ENCODE data around the gene RPP14. TPM values are rescaled to one million over a fixed set of nuclear protein-coding genes. Genes with fewer than 3 reads are reported as not detected.
A peak's percentile ranks its signal among the peaks of the same experiment; 100 is the strongest.
"Not testable (repeated sequence)": the region's sequence is repeated elsewhere in the genome, so short reads cannot be mapped to it uniquely, and the experiment has no call there.

The RPP14 gene
- total and polyA plus RNA-seq, 2 of the 4 experiments (the other 2 are of a cell fraction) = 6.6 to 7.8 TPM

- H3K79me1 ChIP-seq (ENCODE audit: low read depth in 1 of 2, low read length in 2 of 2) = no peaks in the 10 kb centered on the region
- H3K18ac ChIP-seq (ENCODE audit: low read depth, low read length) = peak overlapping the region; percentile 41; the same call in 1 of the 2 replicates
- H2AK9ac ChIP-seq (replicated peaks; ENCODE audit: low read depth, low read length, poor library complexity) = no peak overlapping the region
- dilution Hi-C loops (cut with HindIII; ENCODE audit: low sequenced_read_pairs, unreplicated experiment) = no loop called here
- H2BK120ac ChIP-seq (ENCODE audit: low read depth, low read length) = peak overlapping the region; percentile 64; the same call in 1 of the 2 replicates
- CTCF ChIA-PET = interaction anchor here (0.5 to 0.8 kb wide), 2 partner anchors 33 to 71 kb away, joined by 3 to 4 read pairs; partner anchors contain the start of genes HTD2 and RPP14
- ATAC-seq (ENCODE audit: low read depth) = no peak
- H4K91ac ChIP-seq (ENCODE audit: insufficient read depth, low read depth, low read length) = no peak overlapping the region
- no peaks in the 10 kb centered on the region for H3K9me3 ChIP-seq (ENCODE audit: control insufficient read depth, insufficient read depth, low read length)
- H3K9ac ChIP-seq (ENCODE audit: low read depth, low read length) = no peak overlapping the region
- peaks cover 11% of the 10 kb centered on the region for H3K9me1 ChIP-seq (ENCODE audit: insufficient read depth, low read length)
- H3K56ac ChIP-seq (ENCODE audit: extremely low read depth, insufficient read depth, low read length) = no peak overlapping the region
- H2AK5ac ChIP-seq (ENCODE audit: low read depth, low read length) = no peak overlapping the region; the same call in 1 of the 2 replicates
- H3K4me3 ChIP-seq (ENCODE audit: insufficient read depth, low read depth, low read length) = no peak overlapping the region
- no peak overlapping the region for H3K23ac ChIP-seq (ENCODE audit: low read depth, low read length)
- POLR2A ChIA-PET (ENCODE audit: unreplicated experiment) = interaction anchor here (0.7 kb wide), 1 partner anchor 33 kb away, joined by 3 read pairs; the partner anchor contains the start of genes HTD2 and RPP14
- H2BK20ac ChIP-seq (ENCODE audit: low read depth, low read length) = peak overlapping the region; percentile 80; the same call in 1 of the 2 replicates
- H2BK5ac ChIP-seq (ENCODE audit: low read depth, low read length, poor library complexity, severe bottlenecking) = peak overlapping the region; percentile 98
- BruUV-seq (replicated peaks) = no TSS peak
- peak overlapping the region; percentile 28; the same call in 1 of the 2 replicates for H3K4ac ChIP-seq (ENCODE audit: low read depth, low read length)
- H3K27me3 ChIP-seq (ENCODE audit: control insufficient read depth, insufficient read depth, low read length) = no peaks in the 10 kb centered on the region
- H2AFZ ChIP-seq (replicated peaks; ENCODE audit: low read length, poor library complexity) = no peak overlapping the region
- no peak overlapping the region for H3K14ac ChIP-seq (replicated peaks; ENCODE audit: low read depth, low read length)
- peaks cover 8% of the 10 kb centered on the region for H3K4me1 ChIP-seq (ENCODE audit: control insufficient read depth, insufficient read depth, low read length)
- no peak overlapping the region for H4K5ac ChIP-seq (ENCODE audit: low read depth, low read length)
- H3K36me3 ChIP-seq (ENCODE audit: control insufficient read depth, insufficient read depth, low read length) = peaks cover 3% of the 10 kb centered on the region
- no peak for TF ChIP-seq NFE2L2 (IDR thresholded peaks at IDR 0.05; ENCODE audit: low read depth, low read length)
- no peak for TF ChIP-seq USF2 (IDR thresholded peaks at IDR 0.05; ENCODE audit: low read depth, low read length)
- no peak for TF ChIP-seq MAFK (IDR thresholded peaks at IDR 0.05; ENCODE audit: low read depth, low read length)
- no peak for TF ChIP-seq BHLHE40 (IDR thresholded peaks at IDR 0.05; ENCODE audit: low read depth, low read length)
- TF ChIP-seq CHD1 (IDR thresholded peaks at IDR 0.05; ENCODE audit: low read depth, low read length) = no peak
- 0 out of 4 replicates have a peak overlapping the region, but pooled peaks of 1 of the 2 experiments have one; percentile 3 for H4K8ac ChIP-seq (ENCODE audit: low read depth in 2 of 2, low read length in 2 of 2)
- no peak overlapping the region for H2BK15ac ChIP-seq (ENCODE audit: low read depth, low read length)
- H3K4me2 ChIP-seq (ENCODE audit: low read depth, low read length) = no peak overlapping the region
- DNase-seq = peak; percentile 42
- no peak overlapping the region for H3K27ac ChIP-seq (ENCODE audit: insufficient read depth, low read length)
- in situ Hi-C loops (cut with MboI; ENCODE audit: low sequenced_read_pairs) = no loop called here
- no peaks in the 10 kb centered on the region for H4K20me1 ChIP-seq (ENCODE audit: insufficient read depth, low read length)
- WGBS, 2 experiments (ENCODE audit: extremely low coverage in 2 of 2, insufficient read length in 1 of 2) = no CpG with 5 or more reads among the region's 3 CpGs
- intact Hi-C loops (cut with micrococcal nuclease) = no loop called here
Observed at GRCh38 chr3:58272891-58273290, 33.2 kb upstream of the RPP14 start.

GRCh38 chr3:58273362-58273761, 32.7 kb upstream of the RPP14 start:
- H3K4me1 ChIP-seq (ENCODE audit: control insufficient read depth, insufficient read depth, low read length); H4K20me1 ChIP-seq (ENCODE audit: insufficient read depth, low read length); H2BK15ac ChIP-seq (ENCODE audit: low read depth, low read length); H3K9me3 ChIP-seq (ENCODE audit: control insufficient read depth, insufficient read depth, low read length); H3K4me2 ChIP-seq (ENCODE audit: low read depth, low read length); H2AFZ ChIP-seq (replicated peaks; ENCODE audit: low read length, poor library complexity); dilution Hi-C loops (cut with HindIII; ENCODE audit: low sequenced_read_pairs, unreplicated experiment); H3K14ac ChIP-seq (replicated peaks; ENCODE audit: low read depth, low read length); H2AK9ac ChIP-seq (replicated peaks; ENCODE audit: low read depth, low read length, poor library complexity); H4K5ac ChIP-seq (ENCODE audit: low read depth, low read length); intact Hi-C loops (cut with micrococcal nuclease); H3K79me1 ChIP-seq (ENCODE audit: low read depth in 1 of 2, low read length in 2 of 2); H4K91ac ChIP-seq (ENCODE audit: insufficient read depth, low read depth, low read length); H3K27ac ChIP-seq (ENCODE audit: insufficient read depth, low read length); DNase-seq; in situ Hi-C loops (cut with MboI; ENCODE audit: low sequenced_read_pairs); H3K4me3 ChIP-seq (ENCODE audit: insufficient read depth, low read depth, low read length); H3K27me3 ChIP-seq (ENCODE audit: control insufficient read depth, insufficient read depth, low read length); H2BK120ac ChIP-seq (ENCODE audit: low read depth, low read length); H3K18ac ChIP-seq (ENCODE audit: low read depth, low read length); H4K8ac ChIP-seq (ENCODE audit: low read depth in 2 of 2, low read length in 2 of 2); H3K23ac ChIP-seq (ENCODE audit: low read depth, low read length); H3K9ac ChIP-seq (ENCODE audit: low read depth, low read length); BruUV-seq (replicated peaks); POLR2A ChIA-PET (ENCODE audit: unreplicated experiment); H3K36me3 ChIP-seq (ENCODE audit: control insufficient read depth, insufficient read depth, low read length); H3K56ac ChIP-seq (ENCODE audit: extremely low read depth, insufficient read depth, low read length); ATAC-seq (ENCODE audit: low read depth): not testable (repeated sequence)
- H2AK5ac ChIP-seq (ENCODE audit: low read depth, low read length) = peak overlapping the region; percentile 59; the same call in 1 of the 2 replicates
- H3K9me1 ChIP-seq (ENCODE audit: insufficient read depth, low read length) = peaks cover 11% of the 10 kb centered on the region
- CTCF ChIA-PET = interaction anchor here (0.5 kb wide), 1 partner anchor 71 kb away, joined by 4 read pairs; no protein-coding TSS in a partner anchor
- WGBS, 2 experiments (ENCODE audit: extremely low coverage in 2 of 2, insufficient read length in 1 of 2) = no CpG with 5 or more reads among the region's 3 CpGs
- peak overlapping the region; percentile 98 for H2BK5ac ChIP-seq (ENCODE audit: low read depth, low read length, poor library complexity, severe bottlenecking)
- H3K4ac ChIP-seq (ENCODE audit: low read depth, low read length) = peak overlapping the region; percentile 28; the same call in 1 of the 2 replicates
- H2BK20ac ChIP-seq (ENCODE audit: low read depth, low read length) = peak overlapping the region; percentile 80; the same call in 1 of the 2 replicates
